Hematopoietic multipotent progenitor cell treated with erythropoietin and hydrocortisone succinate and interleukin-3 and kit ligand, for 17 days (in vitro differentiated cells): ENCODE measurements around the gene SND1.
"Not testable (repeated sequence)": the region's sequence is repeated elsewhere in the genome, so short reads cannot be mapped to it uniquely, and the experiment has no call there.

Source experiments
- DNase-seq: peaks from one replicate; pipeline ENCODE4 v3.0.0-alpha.2; 2015; ENCODE audit warnings: low spot score

The SND1 gene

GRCh38 chr7:127961786-127962453, 309.9 kb downstream of the SND1 start:
- no peak for DNase-seq

- no peak for DNase-seq
These were observed 310.8 kb downstream of the SND1 start for GRCh38 chr7:127962589-127963361.

- not testable (repeated sequence) for DNase-seq
These were observed 311.9 kb downstream of the SND1 start for GRCh38 chr7:127963850-127964249.

GRCh38 chr7:127967281-127967680, 315.3 kb downstream of the SND1 start:
- DNase-seq: no peak

GRCh38 chr7:127968547-127968946, 316.6 kb downstream of the SND1 start:
- no peak for DNase-seq

- no peak for DNase-seq
These were observed 321.8 kb downstream of the SND1 start for GRCh38 chr7:127973832-127974231.

GRCh38 chr7:127974446-127975035, 322.5 kb downstream of the SND1 start:
- DNase-seq: no peak

- no peak for DNase-seq
These were observed 324.2 kb downstream of the SND1 start for GRCh38 chr7:127976056-127976737.

- no peak for DNase-seq
These were observed 324.7 kb downstream of the SND1 start for GRCh38 chr7:127976738-127977120.

GRCh38 chr7:127978421-127978820, 326.4 kb downstream of the SND1 start:
- DNase-seq: no peak

GRCh38 chr7:127979113-127979727, 327.2 kb downstream of the SND1 start:
- DNase-seq: no peak

- no peak for DNase-seq
These were observed 327.7 kb downstream of the SND1 start for GRCh38 chr7:127979728-127980126.

- no peak for DNase-seq
These were observed 328.9 kb downstream of the SND1 start for GRCh38 chr7:127980901-127981300.

- DNase-seq: no peak
These were observed 330.0 kb downstream of the SND1 start for GRCh38 chr7:127981965-127982364.

- DNase-seq: peak; percentile 9
These were observed 331.9 kb downstream of the SND1 start for GRCh38 chr7:127983804-127984332.

GRCh38 chr7:127986581-127987521, 334.9 kb downstream of the SND1 start:
- DNase-seq: peak; percentile 64

GRCh38 chr7:127988751-127989150, 336.8 kb downstream of the SND1 start:
- no peak for DNase-seq

- no peak for DNase-seq
These were observed 341.3 kb downstream of the SND1 start for GRCh38 chr7:127993317-127993716.

GRCh38 chr7:127993987-127994386, 342.0 kb downstream of the SND1 start:
- no peak for DNase-seq

- no peak for DNase-seq
These were observed 343.3 kb downstream of the SND1 start for GRCh38 chr7:127995156-127995880.
